Erythroblast (primary cell): ENCODE results near the gene VRK3.

Experiments
- GATA1 ChIP-seq: IDR thresholded peaks from 2 replicates; pipeline ENCODE4 v1.6.1; 2011; ENCODE audit warnings: low read depth, mild to moderate bottlenecking, control low read depth, low read length, moderate library complexity
- POLR2A ChIP-seq: IDR thresholded peaks from 2 replicates; pipeline ENCODE4 v1.6.1; 2011; ENCODE audit warnings: mild to moderate bottlenecking, low read length

DNA sequence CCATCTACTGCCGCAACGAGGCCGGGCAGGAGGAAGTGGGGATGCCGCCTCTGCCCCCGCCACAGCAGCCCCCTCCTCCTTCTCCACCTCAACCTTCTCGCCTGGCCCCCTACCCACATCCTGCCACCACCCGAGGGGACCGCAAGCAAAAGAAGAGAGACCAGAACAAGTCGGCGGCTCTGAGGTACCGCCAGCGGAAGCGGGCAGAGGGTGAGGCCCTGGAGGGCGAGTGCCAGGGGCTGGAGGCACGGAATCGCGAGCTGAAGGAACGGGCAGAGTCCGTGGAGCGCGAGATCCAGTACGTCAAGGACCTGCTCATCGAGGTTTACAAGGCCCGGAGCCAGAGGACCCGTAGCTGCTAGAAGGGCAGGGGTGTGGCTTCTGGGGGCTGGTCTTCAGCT lies 92.4 kb downstream of the VRK3 start:
- TF ChIP-seq POLR2A (no peak), GATA1 (no peak)
